Measurements from ENCODE around the gene VAMP5.

- TF ChIP-seq CTCF (IDR thresholded peaks at IDR 0.05; ENCODE audit: insufficient read depth, low read depth, low read length), result no peak
- no peak for TF ChIP-seq EZH2 (IDR thresholded peaks at IDR 0.05; ENCODE audit: insufficient read depth, low read length)
These were observed 11.2 kb downstream of the VAMP5 start, which contains the start of gene RNF181 for GRCh38 chr2:85595301-85596025.

All from astrocyte (in vitro differentiated cells and primary cell).